DOHH2 (cell line): ENCODE results near the gene SLC22A13.
"Not testable (repeated sequence)": the region's sequence is repeated elsewhere in the genome, so short reads cannot be mapped to it uniquely, and the experiment has no call there.

ENCODE experiments used
- H3F3A ChIP-seq: fragments of 200-600 bp; sonication (generic), shearing (Covaris generic); 2 replicates; pipeline ENCODE4 v1.6.0; 2016; ENCODE audit warnings: antibody characterized with exemption, mild to moderate bottlenecking; ENCODE audit not compliant: control insufficient read depth, insufficient read depth
- H3K27ac ChIP-seq: fragments of 200-600 bp; sonication (generic); 2 replicates; pipeline ENCODE4 v1.5.1; 2014; ENCODE audit warnings: low read depth, mild to moderate bottlenecking, low read length, moderate library complexity
- H3K27me3 ChIP-seq: fragments of 200-600 bp; sonication (generic); 2 replicates; pipeline ENCODE4 v1.6.1; 2014; ENCODE audit warnings: mild to moderate bottlenecking, low read length, mixed read lengths; ENCODE audit not compliant: control insufficient read depth
- H3K36me3 ChIP-seq: fragments of 200-600 bp; sonication (generic); 2 replicates; pipeline ENCODE4 v1.6.1; 2014; ENCODE audit warnings: mild to moderate bottlenecking, low read length, moderate library complexity, mixed read lengths; ENCODE audit not compliant: control insufficient read depth
- H3K4me1 ChIP-seq: fragments of 200-600 bp; sonication (generic); 2 replicates; pipeline ENCODE4 v1.6.1; 2014; ENCODE audit warnings: mild to moderate bottlenecking, low read length, mixed read lengths; ENCODE audit not compliant: control insufficient read depth
- H3K4me2 ChIP-seq: fragments of 200-600 bp; sonication (generic); 2 replicates; pipeline ENCODE4 v1.6.0; 2014; ENCODE audit warnings: mild to moderate bottlenecking, low read length, moderate library complexity
- H3K4me3 ChIP-seq: fragments of 200-600 bp; sonication (generic); 2 replicates; pipeline ENCODE4 v1.5.1; 2014; ENCODE audit warnings: mild to moderate bottlenecking, low read length, mixed read lengths
- H3K79me2 ChIP-seq: fragments of 200-600 bp; sonication (generic); 2 replicates; pipeline ENCODE4 v1.6.1; 2014; ENCODE audit warnings: mild to moderate bottlenecking, low read length, mixed read lengths; ENCODE audit not compliant: control insufficient read depth
- H3K9me2 ChIP-seq: fragments of 200-600 bp; sonication (generic); replicated peaks from 2 replicates; pipeline ENCODE4 v1.6.1; 2014; ENCODE audit warnings: mild to moderate bottlenecking, low read length, mixed read lengths; ENCODE audit not compliant: control insufficient read depth
- H3K9me3 ChIP-seq: fragments of 200-600 bp; sonication (generic); 2 replicates; pipeline ENCODE4 v1.6.1; 2014; ENCODE audit warnings: antibody characterized with exemption, low read length, mixed read lengths; ENCODE audit not compliant: control insufficient read depth, insufficient read depth
- H4K20me1 ChIP-seq: fragments of 200-600 bp; sonication (generic); 2 replicates; pipeline ENCODE4 v1.6.0; 2014; ENCODE audit warnings: low read depth, mild to moderate bottlenecking, antibody characterized with exemption, low read length, moderate library complexity; ENCODE audit not compliant: control insufficient read depth, insufficient read depth
- CTCF ChIP-seq: fragments of 200-600 bp; sonication (generic); IDR thresholded peaks from one replicate; pipeline ENCODE4 v1.5.1; 2014; ENCODE audit warnings: antibody characterized with exemption, mild to moderate bottlenecking, low read depth, low read length; ENCODE audit not compliant: poor library complexity, severe bottlenecking
- EZH2phosphoT487 ChIP-seq: fragments of 200-600 bp; sonication (generic); IDR thresholded peaks from 2 replicates; pipeline ENCODE4 v1.6.1; 2017; ENCODE audit warnings: borderline replicate concordance, mild to moderate bottlenecking, antibody characterized with exemption, low read length, moderate library complexity, mixed read lengths

The SLC22A13 gene

GRCh38 chr3:38283810-38284755 lies 18.5 kb downstream of the SLC22A13 start:
- Histone ChIP-seq H3K36me3 (no peaks in the 10 kb centered on the region), H3K4me2 (no peak overlapping the region), H3K4me3 (no peak overlapping the region), H3K9me2 (no peaks in the 10 kb centered on the region), H3F3A (no peaks in the 10 kb centered on the region), H3K4me1 (no peaks in the 10 kb centered on the region), H3K9me3 (no peaks in the 10 kb centered on the region), H4K20me1 (no peaks in the 10 kb centered on the region), H3K79me2 (no peaks in the 10 kb centered on the region), H3K27me3 (no peaks in the 10 kb centered on the region), H3K27ac (no peak overlapping the region)
- no peak for TF ChIP-seq CTCF
- no peak for TF ChIP-seq EZH2phosphoT487

- Histone ChIP-seq H3F3A (no peaks in the 10 kb centered on the region), H3K79me2 (no peaks in the 10 kb centered on the region), H3K36me3 (no peaks in the 10 kb centered on the region), H3K4me2 (no peak overlapping the region), H3K4me1 (no peaks in the 10 kb centered on the region), H3K9me3 (no peaks in the 10 kb centered on the region), H3K27me3 (no peaks in the 10 kb centered on the region), H3K4me3 (no peak overlapping the region), H3K27ac (no peak overlapping the region), H3K9me2 (no peaks in the 10 kb centered on the region), H4K20me1 (no peaks in the 10 kb centered on the region)
- TF ChIP-seq EZH2phosphoT487 (no peak), CTCF (no peak)
These were observed 19.1 kb downstream of the SLC22A13 start for GRCh38 chr3:38284756-38285150.

- not testable (repeated sequence) for H3F3A ChIP-seq, H3K9me3 ChIP-seq, H4K20me1 ChIP-seq, H3K4me3 ChIP-seq, H3K27me3 ChIP-seq, H3K79me2 ChIP-seq, H3K4me2 ChIP-seq, H3K9me2 ChIP-seq, H3K36me3 ChIP-seq, H3K27ac ChIP-seq, H3K4me1 ChIP-seq
These were observed 23.9 kb downstream of the SLC22A13 start for GRCh38 chr3:38289286-38290217.

- not testable (repeated sequence) for H4K20me1 ChIP-seq, H3K9me2 ChIP-seq, H3K9me3 ChIP-seq, H3K27me3 ChIP-seq, H3K79me2 ChIP-seq, H3F3A ChIP-seq, H3K27ac ChIP-seq, H3K4me2 ChIP-seq, H3K36me3 ChIP-seq, H3K4me3 ChIP-seq, H3K4me1 ChIP-seq
These were observed 31.4 kb downstream of the SLC22A13 start for GRCh38 chr3:38297053-38297452.
